ENCODE data around the gene PIK3R3. TPM values are rescaled to one million over a fixed set of nuclear protein-coding genes. Genes with fewer than 3 reads are reported as not detected.

PIK3R3 gene
- total and polyA plus RNA-seq, 2 donors (not counting 3 experiments of a cell fraction or from before 2014, with no cell fraction given), result 7.5 to 14.3 TPM

DNA sequence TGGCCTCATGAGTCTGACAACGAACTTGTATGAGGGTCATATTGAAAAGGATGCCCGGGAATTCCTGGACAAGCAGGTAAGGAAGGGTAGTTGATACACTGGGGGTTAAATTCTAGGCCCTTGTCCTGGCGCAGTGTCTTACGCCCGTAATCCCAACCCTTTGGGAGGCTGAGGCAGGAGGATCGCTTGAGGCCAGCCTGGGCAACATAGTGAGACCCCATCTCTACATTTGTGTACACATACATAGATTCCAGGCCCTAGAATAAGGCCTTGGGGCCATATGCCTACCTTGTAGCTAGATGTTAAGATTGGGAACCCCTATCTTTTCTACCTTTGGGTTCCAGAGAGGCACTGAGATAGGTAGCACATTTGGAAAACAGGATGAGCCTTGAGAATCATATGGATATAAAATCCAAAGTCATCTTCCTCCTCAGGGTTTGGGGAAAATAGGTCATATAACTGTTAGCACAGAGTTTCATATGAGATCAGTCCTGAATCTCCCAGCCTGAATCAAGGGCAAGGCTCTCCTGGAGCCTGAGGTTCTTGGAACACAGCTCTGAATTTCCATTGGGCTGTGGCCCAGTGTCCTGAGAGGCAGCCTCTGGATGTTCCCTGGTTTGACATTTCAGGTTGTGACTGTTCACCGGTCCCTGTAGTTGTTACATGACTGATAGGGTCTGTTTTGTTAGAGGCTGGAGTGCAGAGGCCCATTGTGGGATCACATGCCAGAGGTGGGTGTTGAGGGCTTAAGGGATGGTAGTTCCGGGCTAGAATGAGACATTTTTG lies 104.4 kb downstream of the PIK3R3 start:
- dilution Hi-C loops (cut with MboI; ENCODE audit: extremely low pct_ligation_motif_present, low sequenced_read_pairs) (loop anchor here (25.0 kb wide), 1 partner anchor 159 kb away; the partner anchor contains the start of genes P3R3URF, POMGNT1 and TSPAN1), intact Hi-C loops (cut with micrococcal nuclease) (no loop called here)
- Histone ChIP-seq H3K9me3 (replicated peaks; ENCODE audit: control insufficient read depth, insufficient read depth, low read length) (no peaks in the 10 kb centered on the region), H4K20me1 (replicated peaks; ENCODE audit: control insufficient read depth, extremely low read depth, insufficient read depth, low read length) (no peaks in the 10 kb centered on the region), H3K4me3 (replicated peaks in 1 of 3; ENCODE audit: insufficient read depth in 1 of 3, low read depth in 1 of 3, low read length in 3 of 3) (no peak overlapping the region), H3K36me3 (ENCODE audit: control insufficient read depth in 2 of 2, extremely low read depth in 1 of 2, insufficient read depth in 2 of 2, low read length in 2 of 2) (peaks cover 0 to 4% of the 10 kb centered on the region in 2 experiments), H3K27me3 (ENCODE audit: control insufficient read depth in 2 of 2, insufficient read depth in 2 of 2, low read length in 2 of 2) (no peaks in the 10 kb centered on the region), H3K27ac (ENCODE audit: insufficient read depth, low read depth, low read length) (no peak overlapping the region), H3K4me2 (ENCODE audit: insufficient read depth, low read length) (no peak overlapping the region), H3K79me2 (ENCODE audit: control insufficient read depth, insufficient read depth, low read length) (no peaks in the 10 kb centered on the region), H2AFZ (ENCODE audit: low read depth, low read length) (no peak overlapping the region), H3K4me1 (ENCODE audit: control insufficient read depth, extremely low read depth, insufficient read depth, low read length) (no peaks in the 10 kb centered on the region), H3K9me1 (replicated peaks; ENCODE audit: control insufficient read depth, extremely low read depth, insufficient read depth, low read length) (no peaks in the 10 kb centered on the region), H3K9ac (replicated peaks; ENCODE audit: extremely low read depth, insufficient read depth, low read length) (no peak overlapping the region)
- TF ChIP-seq, protein P1, sequence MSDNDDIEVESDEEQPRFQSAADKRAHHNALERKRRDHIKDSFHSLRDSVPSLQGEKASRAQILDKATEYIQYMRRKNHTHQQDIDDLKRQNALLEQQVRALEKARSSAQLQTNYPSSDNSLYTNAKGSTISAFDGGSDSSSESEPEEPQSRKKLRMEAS (IDR thresholded peaks at IDR 0.05; ENCODE audit: insufficient read depth, insufficient read length), result no peak
- no peak for TF ChIP-seq POLR2A (IDR thresholded peaks at IDR 0.05; ENCODE audit: low read depth, low read length)
- TF ChIP-seq EZH2 (IDR thresholded peaks at IDR 0.05; ENCODE audit: borderline replicate concordance, low read depth, low read length, severe bottlenecking), result no peak
- TF ChIP-seq JUN (IDR thresholded peaks at IDR 0.05; ENCODE audit: borderline replicate concordance, insufficient read depth, insufficient read length, low read depth), result no peak
- no peak for TF ChIP-seq MYC (IDR thresholded peaks at IDR 0.05; ENCODE audit: low read depth, low read length)
- no peak for TF ChIP-seq POLR2AphosphoS5 (IDR thresholded peaks at IDR 0.05; ENCODE audit: insufficient read depth, low read depth, low read length)
- TF ChIP-seq GATA2 (IDR thresholded peaks at IDR 0.05; ENCODE audit: insufficient read depth, insufficient read length, low read depth, low read length), result no peak
- TF ChIP-seq FOS (IDR thresholded peaks at IDR 0.05; ENCODE audit: borderline replicate concordance, insufficient read depth, low read length), result no peak
- TF ChIP-seq, protein P2, sequence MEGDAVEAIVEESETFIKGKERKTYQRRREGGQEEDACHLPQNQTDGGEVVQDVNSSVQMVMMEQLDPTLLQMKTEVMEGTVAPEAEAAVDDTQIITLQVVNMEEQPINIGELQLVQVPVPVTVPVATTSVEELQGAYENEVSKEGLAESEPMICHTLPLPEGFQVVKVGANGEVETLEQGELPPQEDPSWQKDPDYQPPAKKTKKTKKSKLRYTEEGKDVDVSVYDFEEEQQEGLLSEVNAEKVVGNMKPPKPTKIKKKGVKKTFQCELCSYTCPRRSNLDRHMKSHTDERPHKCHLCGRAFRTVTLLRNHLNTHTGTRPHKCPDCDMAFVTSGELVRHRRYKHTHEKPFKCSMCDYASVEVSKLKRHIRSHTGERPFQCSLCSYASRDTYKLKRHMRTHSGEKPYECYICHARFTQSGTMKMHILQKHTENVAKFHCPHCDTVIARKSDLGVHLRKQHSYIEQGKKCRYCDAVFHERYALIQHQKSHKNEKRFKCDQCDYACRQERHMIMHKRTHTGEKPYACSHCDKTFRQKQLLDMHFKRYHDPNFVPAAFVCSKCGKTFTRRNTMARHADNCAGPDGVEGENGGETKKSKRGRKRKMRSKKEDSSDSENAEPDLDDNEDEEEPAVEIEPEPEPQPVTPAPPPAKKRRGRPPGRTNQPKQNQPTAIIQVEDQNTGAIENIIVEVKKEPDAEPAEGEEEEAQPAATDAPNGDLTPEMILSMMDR (IDR thresholded peaks at IDR 0.05; ENCODE audit: extremely low read depth in 1 of 2, insufficient read depth in 1 of 2, low read depth in 1 of 2, low read length in 2 of 2), result no peak
- FAIRE-seq (no peak), DNase-seq (ENCODE audit: low read depth, low spot score) (no peak)
- CTCF ChIA-PET, result no interaction called here
- POLR2A ChIA-PET, result no interaction called here
- no TSS peak for BruUV-seq (replicated peaks)
